ENCODE measurements around the gene LARGE1. TPM values are rescaled to one million over a fixed set of nuclear protein-coding genes. Genes with fewer than 3 reads are reported as not detected.

Gene LARGE1
- total RNA-seq, 1 donor from 2014 or later = 4.6 TPM

- no peak for DNase-seq (ENCODE audit: low read depth in 2 of 2)
Observed at GRCh38 chr22:33666961-33667619, 253.2 kb downstream of the LARGE1 start.

- no peak for DNase-seq (ENCODE audit: low read depth in 2 of 2)
Observed at GRCh38 chr22:33666279-33666960, 253.9 kb downstream of the LARGE1 start.

DNA sequence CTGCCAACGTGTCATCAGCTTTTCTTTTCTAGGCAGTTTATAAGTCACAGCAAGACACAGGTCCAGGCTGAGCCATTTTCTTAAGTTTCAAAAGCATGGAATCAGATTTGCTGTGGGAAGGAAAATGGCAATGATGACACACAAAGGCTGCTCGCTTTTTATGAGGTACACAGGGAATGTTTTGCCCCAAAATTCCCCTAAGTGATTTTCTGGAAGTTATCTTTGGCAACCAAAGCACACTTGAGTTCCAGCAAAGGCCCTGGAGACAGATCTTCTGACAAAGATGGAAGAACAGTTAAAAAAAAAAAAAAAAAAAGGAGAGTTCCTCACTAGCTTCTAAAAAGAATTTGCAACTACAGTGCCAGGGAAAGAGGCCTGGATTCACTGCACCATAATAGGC lies 260.8 kb downstream of the LARGE1 start:
- DNase-seq (ENCODE audit: low read depth in 2 of 2) = no peak

DNA sequence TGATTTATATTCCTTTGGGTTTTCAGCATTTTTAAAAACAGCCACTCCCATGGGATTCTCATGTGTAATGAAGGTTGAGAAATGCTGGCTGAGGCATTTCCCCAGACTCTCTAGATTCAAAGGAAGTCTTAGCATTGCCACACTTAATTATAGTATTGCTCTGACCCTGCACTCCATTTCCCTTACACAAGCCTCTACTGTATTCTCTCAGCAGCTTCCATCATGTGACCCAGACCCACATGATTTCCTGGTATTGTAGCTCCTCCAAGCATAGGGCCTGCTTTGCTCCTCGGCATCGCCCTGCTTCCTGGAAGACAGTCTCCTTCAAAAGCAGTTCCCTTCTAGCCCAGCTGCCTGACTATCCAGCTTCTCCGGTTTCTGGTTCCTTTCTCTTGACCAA lies 261.5 kb downstream of the LARGE1 start:
- DNase-seq (ENCODE audit: low read depth in 2 of 2) = peak in 1 of 2 donors; percentile 22

- DNase-seq (ENCODE audit: low read depth in 2 of 2) = no peak
Observed at GRCh38 chr22:33657670-33658069, 262.6 kb downstream of the LARGE1 start.

DNA sequence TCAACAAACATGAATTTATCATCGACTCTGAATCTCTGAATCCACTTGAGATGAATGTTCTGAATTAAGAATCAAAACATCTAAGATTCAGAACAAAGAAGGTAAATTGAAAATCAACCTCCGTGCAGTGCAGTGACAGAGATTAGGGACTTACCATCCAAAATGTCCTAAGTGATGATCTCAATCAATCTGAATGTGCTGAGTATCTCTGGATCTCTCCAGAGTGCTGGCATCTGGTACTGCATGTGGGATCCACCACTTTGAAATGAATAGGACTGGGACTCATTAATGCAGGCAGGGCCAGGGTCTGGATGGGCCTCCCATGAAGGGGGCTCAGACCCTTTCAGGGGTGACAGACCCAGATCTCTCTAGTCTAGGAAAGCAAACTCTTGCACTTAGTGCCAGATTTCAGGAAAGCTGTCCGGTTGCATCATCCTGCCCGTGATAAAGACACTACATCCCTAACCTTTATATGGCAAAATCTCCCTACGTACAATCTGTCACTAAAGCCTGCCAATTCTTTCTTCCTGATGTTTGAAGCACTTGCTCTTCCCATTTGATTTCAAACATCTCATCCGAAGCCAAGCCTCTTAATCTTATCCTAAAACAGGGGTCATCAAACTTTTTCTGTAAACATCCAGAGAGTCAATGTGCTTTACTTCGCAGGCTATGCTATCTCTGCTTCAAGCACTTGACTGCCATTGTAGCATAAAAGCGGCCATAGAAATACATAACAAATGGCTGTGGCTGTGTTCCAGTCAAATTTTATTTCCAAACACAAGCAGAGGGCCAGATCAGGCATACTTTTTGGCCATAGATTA lies 263.3 kb downstream of the LARGE1 start:
- DNase-seq (ENCODE audit: low read depth in 2 of 2) = no peak

DNA sequence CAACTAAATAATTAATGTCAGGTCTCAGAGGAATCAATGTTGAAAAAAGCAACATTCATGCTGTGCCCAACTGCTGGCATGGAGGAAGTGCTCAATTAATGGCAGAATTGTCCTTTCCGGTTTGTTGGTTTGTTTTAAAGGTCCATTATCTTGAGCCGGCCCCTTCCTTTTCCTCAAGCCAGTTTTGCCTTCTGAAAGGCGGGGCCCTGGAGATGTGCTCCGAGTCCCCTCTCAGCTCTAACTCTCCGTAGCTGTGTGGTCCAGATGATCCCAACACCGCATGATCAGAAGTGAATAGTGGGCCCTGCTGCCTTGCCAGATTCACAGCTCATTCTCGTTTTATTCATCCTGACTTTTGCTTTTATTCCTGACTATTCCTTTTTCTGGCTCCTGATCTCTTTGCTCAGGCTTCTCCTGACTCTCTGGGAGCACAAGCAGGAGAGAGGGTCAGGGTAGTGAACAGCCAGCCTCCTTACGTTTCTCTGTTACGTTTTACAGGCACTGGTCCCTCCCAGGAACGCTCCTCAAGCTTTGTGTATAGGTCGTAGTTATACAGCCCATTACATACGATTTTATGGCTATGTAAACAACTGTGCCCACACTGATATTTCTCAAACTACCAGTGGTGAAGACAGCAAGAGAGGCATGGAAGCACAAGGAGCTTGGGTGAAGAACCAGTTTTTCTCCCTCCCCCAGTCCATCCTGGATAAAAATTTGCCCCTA lies 265.9 kb downstream of the LARGE1 start:
- no peak for DNase-seq (ENCODE audit: low read depth in 2 of 2)

- DNase-seq (ENCODE audit: low read depth in 2 of 2) = no peak
Observed at GRCh38 chr22:33653532-33654063, 266.7 kb downstream of the LARGE1 start.

- no peak for DNase-seq (ENCODE audit: low read depth in 2 of 2)
Observed at GRCh38 chr22:33652615-33653014, 267.7 kb downstream of the LARGE1 start.

DNA sequence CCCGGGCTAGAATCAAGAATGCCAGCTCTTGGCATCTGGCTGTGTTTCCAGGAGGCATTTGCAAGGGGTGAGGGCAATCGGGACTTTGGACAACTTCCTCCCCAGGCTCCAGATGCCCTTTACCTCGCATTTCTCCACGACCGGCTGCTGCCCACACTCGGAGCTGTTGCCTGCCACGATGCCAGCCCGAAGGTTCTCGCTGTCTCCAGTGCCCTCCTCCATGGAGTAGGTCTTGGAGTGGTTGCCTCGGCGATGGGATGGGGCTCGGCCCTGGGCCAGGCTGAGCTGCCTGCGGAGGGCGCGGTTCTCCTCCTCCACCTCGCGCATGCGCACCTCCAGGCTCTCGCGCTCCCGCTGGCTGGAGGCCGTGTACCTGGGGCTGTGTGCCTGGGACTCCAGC lies 270.0 kb downstream of the LARGE1 start:
- DNase-seq (ENCODE audit: low read depth in 2 of 2) = no peak

DNA sequence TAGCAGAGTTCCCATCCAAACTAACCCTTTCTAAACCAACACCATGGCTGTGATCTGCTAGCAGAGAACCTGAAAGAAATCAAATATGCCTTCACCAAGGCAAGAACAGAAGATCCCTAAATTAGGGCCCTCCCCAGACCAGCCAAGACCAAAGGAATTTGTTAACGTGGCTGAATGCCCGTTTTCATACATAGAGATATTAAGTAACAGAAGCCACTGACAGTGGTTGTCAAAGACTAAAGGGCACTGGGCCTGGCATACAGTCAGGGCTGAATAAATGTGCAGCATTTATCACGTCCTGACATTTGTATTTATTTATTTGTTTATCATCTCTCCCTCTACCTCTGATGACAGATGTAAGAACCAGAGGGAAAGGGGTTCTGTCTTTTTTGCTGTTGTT lies 271.8 kb downstream of the LARGE1 start:
- no peak for DNase-seq (ENCODE audit: low read depth in 2 of 2)

DNA sequence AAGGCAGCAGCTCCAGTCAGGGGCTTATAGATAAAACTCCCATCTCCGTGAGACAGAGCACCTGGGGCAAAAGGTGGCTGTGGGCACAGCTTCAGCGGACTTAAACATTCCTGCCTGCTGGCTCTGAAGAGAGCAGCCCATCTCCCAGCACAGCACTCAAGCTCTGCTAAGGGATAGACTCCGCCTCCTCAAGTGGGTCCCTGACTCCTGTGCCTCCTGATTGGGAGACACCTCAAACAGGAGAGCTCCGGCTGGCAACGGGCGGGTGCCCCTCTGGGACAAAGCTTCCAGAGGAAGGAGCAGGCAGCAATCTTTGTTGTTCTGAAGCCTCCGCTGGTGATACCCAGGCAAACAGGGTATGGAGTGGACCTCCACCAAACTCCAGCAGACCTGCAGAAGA lies 279.4 kb downstream of the LARGE1 start:
- DNase-seq (ENCODE audit: low read depth in 2 of 2) = no peak

- DNase-seq (ENCODE audit: low read depth in 2 of 2) = peak in 1 of 2 donors; percentile 4
Observed at GRCh38 chr22:33639588-33640254, 280.6 kb downstream of the LARGE1 start.

GRCh38 chr22:33635766-33636165 lies 284.5 kb downstream of the LARGE1 start:
- DNase-seq (ENCODE audit: low read depth in 2 of 2) = no peak

DNA sequence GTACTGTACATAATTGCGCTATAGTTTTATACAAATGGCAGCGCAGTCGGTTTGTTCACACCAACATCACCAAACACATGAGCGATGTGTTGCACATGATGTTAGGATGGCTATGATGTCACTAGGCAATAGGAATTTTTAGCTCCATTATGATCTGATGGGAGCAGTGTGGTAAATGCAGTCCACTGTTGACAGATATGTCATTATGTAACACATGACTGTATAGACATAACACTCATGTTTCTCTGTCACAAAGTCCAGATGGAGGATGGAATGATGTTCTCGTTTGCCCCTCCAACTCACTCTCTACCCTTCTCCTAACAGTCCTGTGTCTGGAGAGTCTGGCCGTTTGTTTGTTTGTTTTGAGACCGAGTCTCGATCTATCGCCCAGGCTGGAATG lies 288.5 kb downstream of the LARGE1 start:
- no peak for DNase-seq (ENCODE audit: low read depth in 2 of 2)

GRCh38 chr22:33625959-33626358 lies 294.3 kb downstream of the LARGE1 start:
- DNase-seq (ENCODE audit: low read depth in 2 of 2) = no peak

DNA sequence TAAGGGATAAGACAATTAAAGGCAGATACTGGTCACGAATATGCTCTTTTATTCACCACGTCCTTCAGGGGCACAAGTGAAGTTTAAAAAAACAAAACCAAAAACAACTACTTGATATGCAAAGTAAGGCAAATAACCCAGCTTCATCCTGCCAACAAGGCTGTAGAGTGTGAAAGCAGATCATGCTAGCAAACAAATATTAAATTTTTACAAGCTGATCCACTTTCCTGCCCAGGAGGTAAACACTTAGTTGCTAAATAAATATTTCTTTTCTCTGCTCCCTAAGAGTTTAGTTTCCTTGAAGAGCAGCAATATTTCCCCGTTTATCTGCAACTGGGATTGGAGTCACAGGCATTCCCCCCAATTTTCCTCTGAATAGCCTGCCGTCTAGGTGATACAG lies 300.2 kb downstream of the LARGE1 start:
- DNase-seq (ENCODE audit: low read depth in 2 of 2) = no peak

DNA sequence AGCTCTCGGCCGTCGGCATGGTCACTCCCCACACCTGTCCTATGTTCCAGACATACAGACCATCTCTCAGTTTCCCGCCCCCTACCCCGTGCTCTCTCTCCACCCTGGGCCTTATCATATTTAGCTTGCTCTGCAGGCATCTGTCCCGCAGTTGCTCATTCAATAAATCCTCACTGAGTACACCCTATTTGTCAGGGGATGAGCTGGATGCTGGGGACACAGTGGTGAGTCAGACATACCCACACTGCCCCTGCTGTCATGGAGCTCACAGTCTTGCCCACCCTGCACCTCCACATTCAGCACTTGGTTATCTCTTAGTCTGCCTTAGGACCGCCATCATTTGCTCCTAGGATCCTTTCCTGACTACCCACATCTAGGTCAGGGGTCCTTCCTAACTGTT lies 313.8 kb downstream of the LARGE1 start:
- no peak for DNase-seq (ENCODE audit: low read depth in 2 of 2)

DNA sequence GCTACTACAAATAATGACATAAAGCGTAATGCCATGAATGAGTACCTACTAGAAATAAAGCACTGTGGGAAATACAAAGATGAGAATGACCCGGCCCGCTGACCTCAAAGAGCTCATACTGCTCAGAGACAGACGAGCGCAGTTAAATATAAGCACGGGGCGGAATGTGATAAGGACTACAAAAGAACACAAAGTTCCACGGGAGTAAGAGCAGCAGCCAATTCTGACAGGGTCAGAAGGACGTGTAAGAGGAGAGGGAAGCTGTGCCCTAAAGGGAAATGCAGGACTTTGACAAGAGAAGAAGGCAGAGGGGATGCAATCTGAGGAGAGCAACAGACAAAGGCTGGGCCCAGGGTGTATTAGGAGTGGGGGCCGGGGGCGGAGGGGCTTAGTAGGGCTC lies 314.6 kb downstream of the LARGE1 start:
- DNase-seq (ENCODE audit: low read depth in 2 of 2) = no peak

DNA sequence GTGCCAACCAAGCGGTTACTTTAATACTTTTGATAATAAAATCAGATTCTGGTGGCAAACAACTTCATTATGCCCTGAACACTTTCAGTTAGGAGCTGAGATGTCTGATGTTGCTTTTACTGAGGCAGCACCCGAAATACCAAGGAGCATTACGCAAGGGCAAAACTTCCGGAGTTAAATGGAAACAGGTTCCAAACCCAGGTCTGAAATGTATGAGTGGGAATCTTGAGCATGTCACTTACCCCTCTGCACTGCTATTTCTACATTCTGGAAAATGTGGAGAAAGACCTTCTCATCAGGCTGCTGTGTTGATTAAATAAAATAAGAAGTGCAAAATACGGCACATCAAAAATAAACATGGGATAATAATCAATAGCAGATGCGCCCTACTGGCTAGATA lies 315.1 kb downstream of the LARGE1 start:
- DNase-seq (ENCODE audit: low read depth in 2 of 2) = no peak

- no peak for DNase-seq (ENCODE audit: low read depth in 2 of 2)
Observed at GRCh38 chr22:33601062-33601461, 319.2 kb downstream of the LARGE1 start.
